OCI-LY3 (cell line): Measurements from ENCODE around the gene TVP23A.

Experiments
- EZH2phosphoT487 ChIP-seq: fragments of 200-600 bp; shearing (Covaris generic); IDR thresholded peaks from 2 replicates; pipeline ENCODE4 v1.6.1; 2018; ENCODE audit warnings: antibody characterized with exemption, mixed run types, low read depth
- TF ChIP-seq, protein P1 (sequence below): fragments of 200-600, 300-600 bp; sonication (generic); IDR thresholded peaks from 2 replicates; pipeline ENCODE4 v1.5.1; 2014; ENCODE audit warnings: antibody characterized with exemption, low read length, low read depth

DNA sequence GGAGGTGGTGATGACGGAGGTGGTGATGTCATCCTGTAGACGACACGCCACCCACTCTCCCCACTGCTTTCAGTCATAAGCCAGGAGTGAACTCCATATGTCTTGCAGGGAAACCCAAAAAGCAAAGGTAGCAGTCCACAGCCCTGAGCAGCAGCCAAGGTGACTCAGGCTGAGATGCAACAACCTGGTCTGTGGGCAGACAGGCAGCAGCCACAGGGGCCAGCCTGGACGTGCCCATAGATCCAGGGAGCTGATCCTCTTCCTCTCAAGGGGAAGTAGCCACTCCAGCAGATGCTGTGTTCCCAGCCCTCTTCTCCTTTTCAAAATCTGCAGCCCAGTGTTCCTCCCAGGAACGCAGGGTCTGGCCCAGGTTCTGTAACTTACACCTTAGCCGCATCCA, 41.1 kb upstream of the TVP23A start:
- TF ChIP-seq, protein P1, sequence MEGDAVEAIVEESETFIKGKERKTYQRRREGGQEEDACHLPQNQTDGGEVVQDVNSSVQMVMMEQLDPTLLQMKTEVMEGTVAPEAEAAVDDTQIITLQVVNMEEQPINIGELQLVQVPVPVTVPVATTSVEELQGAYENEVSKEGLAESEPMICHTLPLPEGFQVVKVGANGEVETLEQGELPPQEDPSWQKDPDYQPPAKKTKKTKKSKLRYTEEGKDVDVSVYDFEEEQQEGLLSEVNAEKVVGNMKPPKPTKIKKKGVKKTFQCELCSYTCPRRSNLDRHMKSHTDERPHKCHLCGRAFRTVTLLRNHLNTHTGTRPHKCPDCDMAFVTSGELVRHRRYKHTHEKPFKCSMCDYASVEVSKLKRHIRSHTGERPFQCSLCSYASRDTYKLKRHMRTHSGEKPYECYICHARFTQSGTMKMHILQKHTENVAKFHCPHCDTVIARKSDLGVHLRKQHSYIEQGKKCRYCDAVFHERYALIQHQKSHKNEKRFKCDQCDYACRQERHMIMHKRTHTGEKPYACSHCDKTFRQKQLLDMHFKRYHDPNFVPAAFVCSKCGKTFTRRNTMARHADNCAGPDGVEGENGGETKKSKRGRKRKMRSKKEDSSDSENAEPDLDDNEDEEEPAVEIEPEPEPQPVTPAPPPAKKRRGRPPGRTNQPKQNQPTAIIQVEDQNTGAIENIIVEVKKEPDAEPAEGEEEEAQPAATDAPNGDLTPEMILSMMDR: no peak
- TF ChIP-seq EZH2phosphoT487: no peak
